ENCODE measurements around the gene CRTC1. TPM values are rescaled to one million over a fixed set of nuclear protein-coding genes. Genes with fewer than 3 reads are reported as not detected.

CRTC1 gene
- total RNA-seq, 1 experiment from 2014 or later, result 19.0 TPM

DNA sequence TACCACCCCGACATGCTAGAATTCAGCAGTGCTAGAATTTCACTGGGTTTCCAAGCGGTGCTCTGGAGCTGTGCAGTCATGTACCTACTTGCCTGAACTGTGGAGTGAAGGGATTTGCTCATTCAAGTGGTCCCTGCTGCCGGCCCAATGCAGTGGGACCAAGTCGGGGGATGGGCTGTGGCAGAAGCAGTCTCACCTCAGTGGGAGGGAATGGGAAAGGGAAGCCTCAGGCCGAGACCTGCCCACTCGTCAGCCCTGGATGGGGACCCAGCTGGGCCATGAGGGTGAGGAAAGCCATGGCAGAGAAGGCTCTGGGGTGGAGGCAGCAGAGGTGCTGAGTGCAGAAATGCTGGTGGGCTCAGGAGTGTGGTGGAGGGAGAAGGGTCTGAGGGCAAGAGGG, 31.7 kb upstream of the CRTC1 start:
- peaks cover 2% of the 10 kb centered on the region for H3K27me3 Mint-ChIP-seq (ENCODE audit: low read depth)
- no peak for DNase-seq
- H3K23me2 ChIP-seq (ENCODE audit: insufficient read length, low read depth, low read length, poor library complexity, severe bottlenecking), result no peaks in the 10 kb centered on the region
- H3K4ac ChIP-seq (ENCODE audit: low read depth, low read length), result no peak overlapping the region
- H3K9me3 Mint-ChIP-seq, result no peaks in the 10 kb centered on the region
- H3K23ac ChIP-seq (ENCODE audit: insufficient read length, low read depth, low read length), result no peak overlapping the region
- no peak overlapping the region for H3K18ac ChIP-seq (ENCODE audit: insufficient read length, low read depth, low read length)
- peak overlapping the region in 1 of 3 experiments; percentile 49; a peak in 2 of 7 replicates for H3K27ac Mint-ChIP-seq
- H3K9ac ChIP-seq (ENCODE audit: extremely low read depth, insufficient read length, low read length), result no peak overlapping the region
- no peaks in the 10 kb centered on the region; the same call in 1 of the 2 replicates for H3K4me1 ChIP-seq (ENCODE audit: insufficient read depth, low read length)
- no peak overlapping the region; the same call in 1 of the 2 replicates for H3K14ac ChIP-seq (ENCODE audit: insufficient read depth, low read length)
- H2BK120ac ChIP-seq (ENCODE audit: low read depth, low read length, poor library complexity, severe bottlenecking), result no peak overlapping the region
- no peak overlapping the region for H3K4me3 Mint-ChIP-seq
- no peak overlapping the region for H2BK20ac ChIP-seq (ENCODE audit: low read depth, low read length, poor library complexity, severe bottlenecking)
- H2AFZ ChIP-seq (ENCODE audit: low read length), result no peak overlapping the region
- no peaks in the 10 kb centered on the region for H3K9me3 ChIP-seq (ENCODE audit: control insufficient read depth, low read depth, low read length)
- WGBS (ENCODE audit: extremely low coverage, insufficient read length, low lambda C conversion rate), result no CpG with 5 or more reads among the region's 6 CpGs
- H3K36me3 Mint-ChIP-seq (ENCODE audit: insufficient read depth in 1 of 3, low read depth in 3 of 3), result peaks cover 0 to 3% (median 2%) of the 10 kb centered on the region in 3 experiments; a peak in 2 of 7 replicates
- peaks cover 25 to 33% of the 10 kb centered on the region in 2 experiments for H3K4me1 Mint-ChIP-seq
- H3K27me3 ChIP-seq (ENCODE audit: insufficient read depth, low read length), result no peaks in the 10 kb centered on the region
- no peak overlapping the region for H4K91ac ChIP-seq (ENCODE audit: insufficient read length, low read depth, low read length)
- no peak overlapping the region for H3T11ph ChIP-seq (ENCODE audit: low read length)
- TF ChIP-seq CTCF (conservative IDR thresholded peaks at IDR 0.05), result no peak
- H4K5ac ChIP-seq (ENCODE audit: insufficient read length, low read depth, low read length), result no peak overlapping the region
- H2BK5ac ChIP-seq (ENCODE audit: insufficient read length, low read length), result no peak overlapping the region
- H4K8ac ChIP-seq (replicated peaks; ENCODE audit: insufficient read length, low read depth, low read length), result no peak overlapping the region
- H2BK15ac ChIP-seq (ENCODE audit: low read depth, low read length), result no peak overlapping the region
- H2AK5ac ChIP-seq (ENCODE audit: insufficient read length, low read length), result no peak overlapping the region
- no peak overlapping the region for H3K27ac ChIP-seq (ENCODE audit: insufficient read length, low read depth, low read length)
- H2BK12ac ChIP-seq (ENCODE audit: insufficient read length, low read depth, low read length), result no peak overlapping the region
- H3K56ac ChIP-seq (ENCODE audit: insufficient read length, low read depth, low read length), result no peak overlapping the region
- no peaks in the 10 kb centered on the region for H3K79me2 ChIP-seq (ENCODE audit: insufficient read depth, low read length)
- H3K79me1 ChIP-seq (ENCODE audit: insufficient read depth, low read depth, low read length, poor library complexity, severe bottlenecking), result no peaks in the 10 kb centered on the region
- no peaks in the 10 kb centered on the region for H4K20me1 ChIP-seq (ENCODE audit: control insufficient read depth, insufficient read depth, insufficient read length)
- H3K4me2 ChIP-seq (ENCODE audit: insufficient read depth, insufficient read length, low read length), result no peak overlapping the region

Measured in H9 (cell line).